ENCODE results near the gene KIF2C. TPM values are rescaled to one million over a fixed set of nuclear protein-coding genes. Genes with fewer than 3 reads are reported as not detected.
A peak's percentile ranks its signal among the peaks of the same experiment; 100 is the strongest.

Gene KIF2C
- total and polyA plus RNA-seq, 2 of the 4 experiments (the other 2 are of a cell fraction): 31.6 to 45.0 TPM

DNA sequence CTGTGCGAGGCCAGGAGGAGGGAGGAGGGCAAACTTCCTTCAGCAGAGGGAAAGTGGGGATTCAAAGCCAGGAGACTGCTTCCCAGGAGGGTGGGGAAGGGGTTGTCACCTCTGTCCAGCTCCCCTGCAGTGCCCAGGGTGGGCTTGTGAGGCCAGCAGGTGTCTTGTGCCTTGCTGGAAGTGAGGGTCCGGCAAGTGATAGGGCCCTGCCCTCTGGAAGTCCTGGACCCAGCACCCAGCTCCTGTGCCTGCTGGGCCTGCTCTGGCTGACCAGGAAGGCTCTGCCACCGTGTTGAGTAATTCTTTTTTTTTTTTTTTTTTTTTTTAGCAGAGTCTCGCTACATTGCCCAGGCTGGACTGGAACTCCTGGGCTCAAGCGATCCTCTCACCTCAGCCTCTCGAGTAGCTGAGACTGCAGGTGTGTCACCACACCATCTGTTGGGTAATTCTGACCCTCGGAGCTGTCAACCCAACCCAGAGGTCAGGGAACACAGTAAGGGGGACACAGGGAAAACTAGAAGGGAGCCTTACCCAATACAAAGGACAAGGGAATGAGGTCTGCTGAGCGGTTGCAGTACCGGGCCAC lies 47.3 kb downstream of the KIF2C start:
- Histone ChIP-seq H3K9me3 (ENCODE audit: control insufficient read depth, insufficient read depth, low read length) (no peaks in the 10 kb centered on the region), H3K4me3 (ENCODE audit: insufficient read depth, low read depth, low read length) (no peak overlapping the region), H3K79me1 (ENCODE audit: low read depth in 1 of 2, low read length in 2 of 2) (no peaks in the 10 kb centered on the region), H4K5ac (ENCODE audit: low read depth, low read length) (no peak overlapping the region), H2BK15ac (ENCODE audit: low read depth, low read length) (no peak overlapping the region), H3K9ac (ENCODE audit: low read depth, low read length) (no peak overlapping the region), H3K23ac (ENCODE audit: low read depth, low read length) (no peak overlapping the region), H2BK20ac (ENCODE audit: low read depth, low read length) (no peak overlapping the region), H4K8ac (ENCODE audit: low read depth in 2 of 2, low read length in 2 of 2) (peak overlapping the region in 1 of 2 experiments; percentile 79; a peak in 2 of 4 replicates), H3K9me1 (ENCODE audit: insufficient read depth, low read length) (no peaks in the 10 kb centered on the region), H3K4me1 (ENCODE audit: control insufficient read depth, insufficient read depth, low read length) (peaks cover 8% of the 10 kb centered on the region; the same call in 1 of the 2 replicates), H3K27ac (ENCODE audit: insufficient read depth, low read length) (no peak overlapping the region), H3K4ac (ENCODE audit: low read depth, low read length) (no peak overlapping the region), H3K14ac (replicated peaks; ENCODE audit: low read depth, low read length) (no peak overlapping the region), H3K36me3 (ENCODE audit: control insufficient read depth, insufficient read depth, low read length) (no peaks in the 10 kb centered on the region), H2BK120ac (ENCODE audit: low read depth, low read length) (no peak overlapping the region), H4K91ac (ENCODE audit: insufficient read depth, low read depth, low read length) (no peak overlapping the region), H2BK5ac (ENCODE audit: low read depth, low read length, poor library complexity, severe bottlenecking) (no peak overlapping the region), H2AK5ac (ENCODE audit: low read depth, low read length) (no peak overlapping the region), H4K20me1 (ENCODE audit: insufficient read depth, low read length) (no peaks in the 10 kb centered on the region), H3K56ac (ENCODE audit: extremely low read depth, insufficient read depth, low read length) (no peak overlapping the region), H2AK9ac (replicated peaks; ENCODE audit: low read depth, low read length, poor library complexity) (peak overlapping the region; percentile 50), H3K18ac (ENCODE audit: low read depth, low read length) (no peak overlapping the region), H3K27me3 (ENCODE audit: control insufficient read depth, insufficient read depth, low read length) (peaks cover 2% of the 10 kb centered on the region; the same call in 1 of the 2 replicates), H2AFZ (replicated peaks; ENCODE audit: low read length, poor library complexity) (peak overlapping the region; percentile 95), H3K4me2 (ENCODE audit: low read depth, low read length) (no peak overlapping the region)
- POLR2A ChIA-PET (ENCODE audit: unreplicated experiment): no interaction called here
- CTCF ChIA-PET: interaction anchor here (1.4 kb wide), 1 partner anchor 13 kb away, joined by 9 read pairs; the partner anchor contains the start of gene PLK3
- in situ Hi-C loops (cut with MboI; ENCODE audit: low sequenced_read_pairs) (no loop called here), dilution Hi-C loops (cut with HindIII; ENCODE audit: low sequenced_read_pairs, unreplicated experiment) (no loop called here), intact Hi-C loops (cut with micrococcal nuclease) (no loop called here)
- no TSS peak for BruUV-seq (replicated peaks)
- DNase-seq (no peak), ATAC-seq (ENCODE audit: low read depth) (no peak)
- no peak for TF ChIP-seq MXI1 (IDR thresholded peaks at IDR 0.05; ENCODE audit: borderline replicate concordance, low read depth, low read length)
- TF ChIP-seq RFX5 (IDR thresholded peaks at IDR 0.05; ENCODE audit: low read depth, low read length): no peak
- TF ChIP-seq SMC3 (IDR thresholded peaks at IDR 0.05; ENCODE audit: low read depth, low read length): no peak
- no peak for TF ChIP-seq NFE2L2 (IDR thresholded peaks at IDR 0.05; ENCODE audit: low read depth, low read length)
- no peak for TF ChIP-seq CHD1 (IDR thresholded peaks at IDR 0.05; ENCODE audit: low read depth, low read length)
- no peak for TF ChIP-seq POLR2A (IDR thresholded peaks at IDR 0.05; ENCODE audit: low read depth, low read length)
- no peak for TF ChIP-seq CEBPB (IDR thresholded peaks at IDR 0.05; ENCODE audit: low read depth, low read length)
- TF ChIP-seq ELK1 (IDR thresholded peaks at IDR 0.05; ENCODE audit: borderline replicate concordance, low read depth, low read length): no peak
- 89% methylated on average over 5 of the region's 9 CpGs; no CpG with 5 or more reads in 1 of the 2 experiments for WGBS, 2 experiments (ENCODE audit: extremely low coverage in 2 of 2, insufficient read length in 1 of 2)

Measured in IMR-90 (cell line).